ENCODE measurements around the gene ELOA. TPM values are rescaled to one million over a fixed set of nuclear protein-coding genes. Genes with fewer than 3 reads are reported as not detected.
A peak's percentile ranks its signal among the peaks of the same experiment; 100 is the strongest.

ELOA gene
- total and polyA plus RNA-seq, 9 of the 15 experiments (the other 6 are each of a cell fraction or from before 2014, with no cell fraction given): 31.9 to 98.6 (median 61.3) TPM

- TF ChIP-seq ZNF174 (CRISPR knock-in tag; IDR thresholded peaks at IDR 0.05) (no peak), ZNF324 (CRISPR knock-in tag; IDR thresholded peaks at IDR 0.05) (no peak), OTX1 (CRISPR knock-in tag; IDR thresholded peaks at IDR 0.05) (no peak), PHF8 (IDR thresholded peaks at IDR 0.05; ENCODE audit: borderline replicate concordance, low read length) (peak; percentile 76), ZFP91 (CRISPR knock-in tag; IDR thresholded peaks at IDR 0.05) (peak; percentile 97), PBX2 (CRISPR knock-in tag; IDR thresholded peaks at IDR 0.05; ENCODE audit: low read depth) (peak; percentile 50), PBX2 (tag; conservative IDR thresholded peaks at IDR 0.05; ENCODE audit: low read depth) (no peak), ZNF354B (CRISPR knock-in tag; IDR thresholded peaks at IDR 0.05) (no peak), IRF1 (CRISPR knock-in tag; IDR thresholded peaks at IDR 0.05; ENCODE audit: borderline replicate concordance) (0 out of 2 replicates have a peak, but pooled peaks have one; percentile 44), ARID2 (IDR thresholded peaks at IDR 0.05) (no peak), NEUROD1 (IDR thresholded peaks at IDR 0.05; ENCODE audit: borderline replicate concordance, low read depth, low read length, partially characterized antibody) (peak; percentile 90), HMGXB4 (CRISPR knock-in tag; IDR thresholded peaks at IDR 0.05) (0 out of 2 replicates have a peak, but pooled peaks have one; percentile 71), SOX6 (IDR thresholded peaks at IDR 0.05) (peak; percentile 39; the same call in 1 of the 2 replicates), RAD21 (CRISPR knock-in tag; conservative IDR thresholded peaks at IDR 0.05 in 1 of 2, IDR thresholded peaks at IDR 0.05 in 1 of 2) (no peak), ZNF23 (CRISPR knock-in tag; IDR thresholded peaks at IDR 0.05) (no peak), NR1H2 (CRISPR knock-in tag; IDR thresholded peaks at IDR 0.05) (peak; percentile 75; the same call in 1 of the 2 replicates), ZNF668 (CRISPR knock-in tag; IDR thresholded peaks at IDR 0.05) (no peak), ARID1B (IDR thresholded peaks at IDR 0.05) (0 out of 2 replicates have a peak, but pooled peaks have one; percentile 16), SPI1 (IDR thresholded peaks at IDR 0.05; ENCODE audit: borderline replicate concordance, low read depth, low read length) (peak; percentile 92), ZNF232 (CRISPR knock-in tag; IDR thresholded peaks at IDR 0.05) (peak; percentile 86; the same call in 1 of the 2 replicates), ZNF589 (CRISPR knock-in tag; IDR thresholded peaks at IDR 0.05; ENCODE audit: low read depth) (no peak)
These were observed 57.4 kb downstream of the ELOA start, which contains the start of gene GALE (continued) for GRCh38 chr1:23800400-23801337.

All from K562 (cell line).